ENCODE measurements around the gene PRKAR1A.
"Not testable (repeated sequence)": the region's sequence is repeated elsewhere in the genome, so short reads cannot be mapped to it uniquely, and the experiment has no call there.

DNA sequence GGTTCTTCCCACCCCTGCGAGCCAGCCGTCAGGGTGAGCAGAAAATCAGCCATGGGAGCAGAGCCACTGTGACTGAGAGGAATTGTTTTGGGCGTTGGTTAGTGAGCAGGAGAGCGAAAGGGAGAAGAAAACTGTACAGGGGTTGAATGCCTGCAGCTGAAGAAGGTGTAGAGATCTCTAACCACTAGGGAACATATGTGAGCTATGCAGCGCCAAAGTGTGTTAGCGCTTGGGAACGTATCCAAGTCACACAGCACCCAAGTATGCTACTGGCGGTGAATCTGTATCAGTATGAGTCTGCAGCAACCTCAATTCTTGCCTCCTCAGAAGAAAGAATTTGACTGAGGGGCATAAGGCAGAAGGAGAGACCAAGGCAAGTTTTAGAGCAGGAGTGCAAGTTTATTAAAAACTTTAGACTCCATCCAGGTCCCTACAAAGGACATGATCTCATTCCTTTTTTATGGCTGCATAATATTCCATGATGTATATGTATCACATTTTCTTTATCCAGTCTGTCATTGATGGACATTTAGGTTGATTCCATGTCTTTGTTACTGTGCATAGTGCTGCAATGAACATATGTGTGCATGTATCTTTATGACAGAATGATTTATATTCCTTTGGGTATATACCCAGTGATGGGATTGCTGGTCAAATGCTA is 19.7 kb upstream of the PRKAR1A start:
- TF ChIP-seq, protein P1, sequence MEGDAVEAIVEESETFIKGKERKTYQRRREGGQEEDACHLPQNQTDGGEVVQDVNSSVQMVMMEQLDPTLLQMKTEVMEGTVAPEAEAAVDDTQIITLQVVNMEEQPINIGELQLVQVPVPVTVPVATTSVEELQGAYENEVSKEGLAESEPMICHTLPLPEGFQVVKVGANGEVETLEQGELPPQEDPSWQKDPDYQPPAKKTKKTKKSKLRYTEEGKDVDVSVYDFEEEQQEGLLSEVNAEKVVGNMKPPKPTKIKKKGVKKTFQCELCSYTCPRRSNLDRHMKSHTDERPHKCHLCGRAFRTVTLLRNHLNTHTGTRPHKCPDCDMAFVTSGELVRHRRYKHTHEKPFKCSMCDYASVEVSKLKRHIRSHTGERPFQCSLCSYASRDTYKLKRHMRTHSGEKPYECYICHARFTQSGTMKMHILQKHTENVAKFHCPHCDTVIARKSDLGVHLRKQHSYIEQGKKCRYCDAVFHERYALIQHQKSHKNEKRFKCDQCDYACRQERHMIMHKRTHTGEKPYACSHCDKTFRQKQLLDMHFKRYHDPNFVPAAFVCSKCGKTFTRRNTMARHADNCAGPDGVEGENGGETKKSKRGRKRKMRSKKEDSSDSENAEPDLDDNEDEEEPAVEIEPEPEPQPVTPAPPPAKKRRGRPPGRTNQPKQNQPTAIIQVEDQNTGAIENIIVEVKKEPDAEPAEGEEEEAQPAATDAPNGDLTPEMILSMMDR (IDR thresholded peaks at IDR 0.05; ENCODE audit: low read depth, low read length, poor library complexity, severe bottlenecking): not testable (repeated sequence)
- not testable (repeated sequence) for TF ChIP-seq EZH2phosphoT487 (IDR thresholded peaks at IDR 0.05; ENCODE audit: borderline replicate concordance, low read length)

Data from DOHH2 (cell line).